ENCODE measurements around the gene TUBB1. TPM values are rescaled to one million over a fixed set of nuclear protein-coding genes. Genes with fewer than 3 reads are reported as not detected.
A peak's percentile ranks its signal among the peaks of the same experiment; 100 is the strongest.

The TUBB1 gene
- total RNA-seq, 2 experiments from 2014 or later = not detected

- Mint-ChIP-seq H3K4me1 (ENCODE audit: low read depth) (peaks cover 21% of the 10 kb centered on the region), H3K9me3 (no peaks in the 10 kb centered on the region), H3K27me3 (no peaks in the 10 kb centered on the region), H3K27ac (peak overlapping the region; percentile 12), H3K4me3 (no peak overlapping the region), H3K36me3 (ENCODE audit: low read depth) (peaks cover 60% of the 10 kb centered on the region)
- intact Hi-C loops (cut with micrococcal nuclease) = no loop called here
- no peak for ATAC-seq
- no peak for DNase-seq
- TF ChIP-seq, protein P1, sequence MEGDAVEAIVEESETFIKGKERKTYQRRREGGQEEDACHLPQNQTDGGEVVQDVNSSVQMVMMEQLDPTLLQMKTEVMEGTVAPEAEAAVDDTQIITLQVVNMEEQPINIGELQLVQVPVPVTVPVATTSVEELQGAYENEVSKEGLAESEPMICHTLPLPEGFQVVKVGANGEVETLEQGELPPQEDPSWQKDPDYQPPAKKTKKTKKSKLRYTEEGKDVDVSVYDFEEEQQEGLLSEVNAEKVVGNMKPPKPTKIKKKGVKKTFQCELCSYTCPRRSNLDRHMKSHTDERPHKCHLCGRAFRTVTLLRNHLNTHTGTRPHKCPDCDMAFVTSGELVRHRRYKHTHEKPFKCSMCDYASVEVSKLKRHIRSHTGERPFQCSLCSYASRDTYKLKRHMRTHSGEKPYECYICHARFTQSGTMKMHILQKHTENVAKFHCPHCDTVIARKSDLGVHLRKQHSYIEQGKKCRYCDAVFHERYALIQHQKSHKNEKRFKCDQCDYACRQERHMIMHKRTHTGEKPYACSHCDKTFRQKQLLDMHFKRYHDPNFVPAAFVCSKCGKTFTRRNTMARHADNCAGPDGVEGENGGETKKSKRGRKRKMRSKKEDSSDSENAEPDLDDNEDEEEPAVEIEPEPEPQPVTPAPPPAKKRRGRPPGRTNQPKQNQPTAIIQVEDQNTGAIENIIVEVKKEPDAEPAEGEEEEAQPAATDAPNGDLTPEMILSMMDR (IDR thresholded peaks at IDR 0.05) = no peak
- POLR2A ChIA-PET = interaction anchor here (1.4 to 1.5 kb wide), 2 partner anchors 36 to 219 kb away, joined by 3 to 4 read pairs; no protein-coding TSS in a partner anchor
- CTCF ChIA-PET = interaction anchor here (1.3 to 1.7 kb wide), 2 partner anchors 44 to 121 kb away, joined by 3 to 5 read pairs; partner anchors contain the start of gene ATP5F1E
Measured at GRCh38 chr20:58987790-58988564, 31.3 kb upstream of the TUBB1 start.

DNA sequence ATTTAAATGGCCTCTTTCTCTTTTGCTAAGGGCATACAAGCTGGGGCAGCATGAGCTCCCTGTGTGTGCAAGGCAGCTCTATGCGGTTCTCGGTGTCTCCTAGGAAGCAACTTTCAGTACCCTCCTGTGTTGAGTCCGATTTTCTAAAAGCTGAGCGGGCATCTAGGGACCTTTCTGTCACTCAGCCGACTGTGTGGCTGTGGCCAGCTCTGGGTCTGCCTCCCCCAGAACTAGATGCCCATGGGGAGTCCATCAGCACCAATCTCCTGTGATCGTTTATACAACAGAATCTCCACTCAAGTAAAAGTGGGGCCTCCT is 30.7 kb upstream of the TUBB1 start:
- TF ChIP-seq, protein P1 (IDR thresholded peaks at IDR 0.05) = no peak
- H3K27ac Mint-ChIP-seq = no peak overlapping the region

DNA sequence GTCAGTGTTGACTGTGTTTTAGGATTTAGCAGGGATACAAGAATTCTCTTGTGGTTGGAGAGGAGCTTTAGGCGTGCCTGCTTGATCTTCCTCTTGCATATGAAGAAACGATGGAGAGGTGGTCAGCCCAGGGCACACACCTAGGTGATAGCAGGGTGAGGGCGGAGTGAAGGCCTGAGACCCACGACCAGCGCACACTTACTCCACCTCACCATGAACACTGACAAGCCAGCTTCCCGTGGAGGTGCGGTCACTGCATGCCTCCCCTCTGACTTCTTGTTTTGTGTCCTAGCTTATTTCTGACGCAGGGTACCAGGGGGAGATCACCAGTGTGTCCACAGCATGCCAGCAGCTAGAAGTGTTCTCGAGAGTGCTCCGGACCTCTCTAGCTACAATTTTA is 30.0 kb upstream of the TUBB1 start:
- CTCF ChIA-PET = interaction anchor here (1.7 kb wide), 1 partner anchor 122 kb away, joined by 5 read pairs; no protein-coding TSS in a partner anchor
- Mint-ChIP-seq H3K27me3 (no peaks in the 10 kb centered on the region), H3K27ac (no peak overlapping the region), H3K9me3 (no peaks in the 10 kb centered on the region), H3K4me1 (ENCODE audit: low read depth) (peaks cover 14% of the 10 kb centered on the region), H3K36me3 (ENCODE audit: low read depth) (peaks cover 58% of the 10 kb centered on the region), H3K4me3 (no peak overlapping the region)
- intact Hi-C loops (cut with micrococcal nuclease) = no loop called here
- ATAC-seq (no peak), DNase-seq (no peak)
- POLR2A ChIA-PET = interaction anchor here (0.8 to 1.5 kb wide), 4 partner anchors 9 to 218 kb away, joined by 3 to 4 read pairs (median 3); no protein-coding TSS in a partner anchor
- TF ChIP-seq, protein P1 (IDR thresholded peaks at IDR 0.05) = no peak

More for the DNA sequence above, 30.7 kb upstream of the TUBB1 start:
- Mint-ChIP-seq H3K9me3 (no peaks in the 10 kb centered on the region), H3K4me1 (ENCODE audit: low read depth) (peaks cover 20% of the 10 kb centered on the region), H3K4me3 (no peak overlapping the region), H3K36me3 (ENCODE audit: low read depth) (peaks cover 60% of the 10 kb centered on the region), H3K27me3 (no peaks in the 10 kb centered on the region)
- CTCF ChIA-PET = interaction anchor here (1.7 kb wide), 1 partner anchor 121 kb away, joined by 5 read pairs; no protein-coding TSS in a partner anchor
- ATAC-seq (no peak), DNase-seq (no peak)
- POLR2A ChIA-PET = interaction anchor here (0.5 to 1.5 kb wide), 3 partner anchors 10 to 219 kb away, joined by 3 to 4 read pairs (median 3); no protein-coding TSS in a partner anchor
- intact Hi-C loops (cut with micrococcal nuclease) = no loop called here

DNA sequence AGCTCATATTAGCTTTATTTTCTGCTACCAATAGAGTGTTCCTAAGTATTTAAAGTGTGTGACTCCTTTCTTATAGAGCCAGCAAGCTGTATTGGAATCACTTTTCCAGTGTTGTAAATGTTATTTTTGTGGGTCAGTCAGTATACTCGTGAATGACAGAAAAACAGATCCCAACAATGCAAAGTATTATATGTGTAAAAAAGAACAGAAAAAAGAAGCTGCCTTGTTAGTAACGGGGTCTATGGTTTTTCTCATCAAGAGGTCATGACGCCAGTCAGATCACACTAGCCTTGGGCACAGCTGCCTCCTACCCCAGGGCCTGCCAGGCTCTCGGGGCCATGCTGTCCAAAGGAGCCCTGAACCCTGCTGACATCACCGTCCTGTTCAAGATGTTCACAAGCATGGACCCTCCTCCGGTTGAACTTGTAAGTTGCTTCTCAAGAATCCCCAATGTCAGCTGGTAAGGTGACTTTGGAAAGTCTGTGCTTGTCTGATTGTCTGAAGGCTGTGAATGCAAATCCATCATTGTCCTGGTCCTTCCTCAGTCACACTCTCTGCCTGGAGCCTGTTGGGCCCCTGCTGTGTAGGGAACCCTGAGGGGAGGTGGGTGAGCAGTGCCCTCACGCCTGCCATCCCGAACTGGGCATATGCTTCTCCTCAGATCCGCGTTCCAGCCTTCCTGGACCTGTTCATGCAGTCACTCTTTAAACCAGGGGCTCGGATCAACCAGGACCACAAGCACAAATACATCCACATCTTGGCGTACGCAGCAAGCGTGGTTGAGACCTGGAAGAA is 28.4 kb upstream of the TUBB1 start:
- POLR2A ChIA-PET = interaction anchor here (1.0 kb wide), 1 partner anchor 41 kb away, joined by 8 read pairs; the partner anchor contains the start of gene ATP5F1E
- intact Hi-C loops (cut with micrococcal nuclease) = no loop called here
- Mint-ChIP-seq H3K27ac (no peak overlapping the region), H3K4me3 (no peak overlapping the region), H3K27me3 (no peaks in the 10 kb centered on the region), H3K9me3 (no peaks in the 10 kb centered on the region), H3K36me3 (ENCODE audit: low read depth) (peaks cover 61% of the 10 kb centered on the region), H3K4me1 (ENCODE audit: low read depth) (peaks cover 2% of the 10 kb centered on the region)
- CTCF ChIA-PET = no interaction called here
- ATAC-seq (no peak), DNase-seq (no peak)
- TF ChIP-seq, protein P1 (IDR thresholded peaks at IDR 0.05) = no peak
